HL-60 (cell line): ENCODE data around the gene MAPK11.

ENCODE experiments used
- POLR2AphosphoS5 ChIP-seq: IDR thresholded peaks from 2 replicates; pipeline ENCODE4 v1.6.1; 2012; ENCODE audit warnings: low read depth
- TF ChIP-seq, protein P1 (sequence below): IDR thresholded peaks from one replicate; pipeline ENCODE4 v1.5.1; 2011; ENCODE audit warnings: low read length, control low read depth, inconsistent platforms; ENCODE audit not compliant: insufficient read depth
- TF ChIP-seq, protein P2 (sequence below): IDR thresholded peaks from 2 replicates; pipeline ENCODE4 v1.6.1; 2012; ENCODE audit warnings: low read depth; ENCODE audit not compliant: insufficient replicate concordance

- TF ChIP-seq POLR2AphosphoS5, result no peak
- TF ChIP-seq, protein P1, sequence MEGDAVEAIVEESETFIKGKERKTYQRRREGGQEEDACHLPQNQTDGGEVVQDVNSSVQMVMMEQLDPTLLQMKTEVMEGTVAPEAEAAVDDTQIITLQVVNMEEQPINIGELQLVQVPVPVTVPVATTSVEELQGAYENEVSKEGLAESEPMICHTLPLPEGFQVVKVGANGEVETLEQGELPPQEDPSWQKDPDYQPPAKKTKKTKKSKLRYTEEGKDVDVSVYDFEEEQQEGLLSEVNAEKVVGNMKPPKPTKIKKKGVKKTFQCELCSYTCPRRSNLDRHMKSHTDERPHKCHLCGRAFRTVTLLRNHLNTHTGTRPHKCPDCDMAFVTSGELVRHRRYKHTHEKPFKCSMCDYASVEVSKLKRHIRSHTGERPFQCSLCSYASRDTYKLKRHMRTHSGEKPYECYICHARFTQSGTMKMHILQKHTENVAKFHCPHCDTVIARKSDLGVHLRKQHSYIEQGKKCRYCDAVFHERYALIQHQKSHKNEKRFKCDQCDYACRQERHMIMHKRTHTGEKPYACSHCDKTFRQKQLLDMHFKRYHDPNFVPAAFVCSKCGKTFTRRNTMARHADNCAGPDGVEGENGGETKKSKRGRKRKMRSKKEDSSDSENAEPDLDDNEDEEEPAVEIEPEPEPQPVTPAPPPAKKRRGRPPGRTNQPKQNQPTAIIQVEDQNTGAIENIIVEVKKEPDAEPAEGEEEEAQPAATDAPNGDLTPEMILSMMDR, result no peak
- TF ChIP-seq, protein P2, sequence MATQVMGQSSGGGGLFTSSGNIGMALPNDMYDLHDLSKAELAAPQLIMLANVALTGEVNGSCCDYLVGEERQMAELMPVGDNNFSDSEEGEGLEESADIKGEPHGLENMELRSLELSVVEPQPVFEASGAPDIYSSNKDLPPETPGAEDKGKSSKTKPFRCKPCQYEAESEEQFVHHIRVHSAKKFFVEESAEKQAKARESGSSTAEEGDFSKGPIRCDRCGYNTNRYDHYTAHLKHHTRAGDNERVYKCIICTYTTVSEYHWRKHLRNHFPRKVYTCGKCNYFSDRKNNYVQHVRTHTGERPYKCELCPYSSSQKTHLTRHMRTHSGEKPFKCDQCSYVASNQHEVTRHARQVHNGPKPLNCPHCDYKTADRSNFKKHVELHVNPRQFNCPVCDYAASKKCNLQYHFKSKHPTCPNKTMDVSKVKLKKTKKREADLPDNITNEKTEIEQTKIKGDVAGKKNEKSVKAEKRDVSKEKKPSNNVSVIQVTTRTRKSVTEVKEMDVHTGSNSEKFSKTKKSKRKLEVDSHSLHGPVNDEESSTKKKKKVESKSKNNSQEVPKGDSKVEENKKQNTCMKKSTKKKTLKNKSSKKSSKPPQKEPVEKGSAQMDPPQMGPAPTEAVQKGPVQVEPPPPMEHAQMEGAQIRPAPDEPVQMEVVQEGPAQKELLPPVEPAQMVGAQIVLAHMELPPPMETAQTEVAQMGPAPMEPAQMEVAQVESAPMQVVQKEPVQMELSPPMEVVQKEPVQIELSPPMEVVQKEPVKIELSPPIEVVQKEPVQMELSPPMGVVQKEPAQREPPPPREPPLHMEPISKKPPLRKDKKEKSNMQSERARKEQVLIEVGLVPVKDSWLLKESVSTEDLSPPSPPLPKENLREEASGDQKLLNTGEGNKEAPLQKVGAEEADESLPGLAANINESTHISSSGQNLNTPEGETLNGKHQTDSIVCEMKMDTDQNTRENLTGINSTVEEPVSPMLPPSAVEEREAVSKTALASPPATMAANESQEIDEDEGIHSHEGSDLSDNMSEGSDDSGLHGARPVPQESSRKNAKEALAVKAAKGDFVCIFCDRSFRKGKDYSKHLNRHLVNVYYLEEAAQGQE, result no peak
Measured at GRCh38 chr22:50299785-50300619, 29.8 kb upstream of the MAPK11 start.
